AG10803 (cell line): ENCODE measurements around the gene PSMB7.

ENCODE experiments used
- DNase-seq: peaks from one replicate; pipeline ENCODE4 v3.0.0; 2010; ENCODE audit warnings: low read depth
- H3K4me3 ChIP-seq: 2 replicates; pipeline ENCODE4 v1.5.1; 2011; ENCODE audit warnings: mild to moderate bottlenecking, low read length, control low read depth
- TF ChIP-seq, protein P1 (sequence below): conservative IDR thresholded peaks from 2 replicates; pipeline ENCODE4 v1.5.1; 2011; ENCODE audit warnings: mild to moderate bottlenecking, low read length, control low read depth, inconsistent platforms

PSMB7 gene

GRCh38 chr9:124455820-124456219 is 40.6 kb upstream of the PSMB7 start:
- H3K4me3 ChIP-seq, result no peak overlapping the region
- TF ChIP-seq, protein P1, sequence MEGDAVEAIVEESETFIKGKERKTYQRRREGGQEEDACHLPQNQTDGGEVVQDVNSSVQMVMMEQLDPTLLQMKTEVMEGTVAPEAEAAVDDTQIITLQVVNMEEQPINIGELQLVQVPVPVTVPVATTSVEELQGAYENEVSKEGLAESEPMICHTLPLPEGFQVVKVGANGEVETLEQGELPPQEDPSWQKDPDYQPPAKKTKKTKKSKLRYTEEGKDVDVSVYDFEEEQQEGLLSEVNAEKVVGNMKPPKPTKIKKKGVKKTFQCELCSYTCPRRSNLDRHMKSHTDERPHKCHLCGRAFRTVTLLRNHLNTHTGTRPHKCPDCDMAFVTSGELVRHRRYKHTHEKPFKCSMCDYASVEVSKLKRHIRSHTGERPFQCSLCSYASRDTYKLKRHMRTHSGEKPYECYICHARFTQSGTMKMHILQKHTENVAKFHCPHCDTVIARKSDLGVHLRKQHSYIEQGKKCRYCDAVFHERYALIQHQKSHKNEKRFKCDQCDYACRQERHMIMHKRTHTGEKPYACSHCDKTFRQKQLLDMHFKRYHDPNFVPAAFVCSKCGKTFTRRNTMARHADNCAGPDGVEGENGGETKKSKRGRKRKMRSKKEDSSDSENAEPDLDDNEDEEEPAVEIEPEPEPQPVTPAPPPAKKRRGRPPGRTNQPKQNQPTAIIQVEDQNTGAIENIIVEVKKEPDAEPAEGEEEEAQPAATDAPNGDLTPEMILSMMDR, result no peak
- DNase-seq, result no peak

- DNase-seq, result no peak
- TF ChIP-seq, protein P1, result no peak
- no peak overlapping the region for H3K4me3 ChIP-seq
Measured at GRCh38 chr9:124454791-124455443, 39.7 kb upstream of the PSMB7 start.

GRCh38 chr9:124454296-124454695 is 39.1 kb upstream of the PSMB7 start:
- no peak for DNase-seq
- TF ChIP-seq, protein P1, result no peak
- no peak overlapping the region for H3K4me3 ChIP-seq

- TF ChIP-seq, protein P1, result no peak
- no peak for DNase-seq
Measured at GRCh38 chr9:124453586-124454191, 38.4 kb upstream of the PSMB7 start.

DNA sequence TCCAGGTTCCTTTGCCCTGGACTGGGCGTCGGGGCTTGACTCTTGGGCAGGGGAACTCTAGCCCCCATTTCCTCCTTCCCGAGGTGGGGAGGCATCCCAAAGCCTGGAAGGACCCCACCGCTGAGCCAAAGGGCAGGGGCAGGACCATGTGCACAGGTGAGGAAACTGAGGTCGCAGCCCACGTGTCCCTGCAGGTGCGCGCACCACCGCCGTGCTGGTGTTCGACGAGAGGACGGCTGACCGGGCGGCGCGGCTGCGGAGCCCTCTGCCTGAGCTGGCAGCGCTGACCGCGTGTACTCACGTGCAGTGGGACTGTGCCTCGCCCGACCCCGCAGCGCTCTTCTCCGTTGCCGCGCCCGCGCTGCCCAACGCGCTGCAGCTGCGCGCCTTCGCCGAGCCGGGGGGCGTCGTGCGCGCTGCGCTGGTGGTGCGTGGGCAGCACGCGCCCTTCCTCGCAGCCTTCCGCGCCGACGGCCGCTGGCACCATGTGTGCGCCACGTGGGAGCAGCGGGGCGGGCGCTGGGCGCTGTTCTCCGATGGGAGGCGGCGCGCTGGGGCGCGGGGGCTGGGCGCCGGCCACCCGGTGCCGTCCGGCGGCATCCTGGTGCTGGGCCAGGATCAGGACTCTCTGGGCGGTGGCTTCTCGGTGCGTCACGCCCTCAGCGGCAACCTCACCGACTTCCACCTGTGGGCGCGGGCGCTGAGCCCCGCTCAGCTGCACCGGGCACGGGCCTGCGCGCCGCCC is 37.8 kb upstream of the PSMB7 start:
- TF ChIP-seq, protein P1, result no peak
- no peak overlapping the region for H3K4me3 ChIP-seq
- DNase-seq, result no peak

More at GRCh38 chr9:124453586-124454191, 38.4 kb upstream of the PSMB7 start:
- no peak overlapping the region for H3K4me3 ChIP-seq

DNA sequence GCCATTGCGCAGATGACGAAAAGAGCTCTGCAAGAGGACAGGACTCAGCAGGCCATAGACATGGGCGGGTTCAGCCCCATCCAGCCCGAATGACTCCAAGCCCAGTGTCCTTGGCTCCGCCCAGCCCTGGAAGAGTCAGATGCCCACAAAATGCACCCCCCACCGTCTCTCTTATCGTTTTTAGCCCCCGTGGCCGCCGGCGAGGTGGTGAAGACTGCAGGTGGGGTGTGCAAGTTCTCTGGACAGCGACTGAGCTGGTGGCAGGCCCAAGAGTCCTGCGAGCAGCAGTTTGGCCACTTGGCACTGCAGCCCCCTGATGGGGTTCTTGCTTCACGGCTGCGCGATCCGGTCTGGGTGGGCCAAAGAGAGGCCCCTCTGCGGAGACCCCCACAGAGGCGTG is 37.1 kb upstream of the PSMB7 start:
- DNase-seq, result no peak
- H3K4me3 ChIP-seq, result no peak overlapping the region
- TF ChIP-seq, protein P1, result no peak
